GM19328 (cell line): ENCODE data around the gene ATL1.
"Not testable (repeated sequence)": the region's sequence is repeated elsewhere in the genome, so short reads cannot be mapped to it uniquely, and the experiment has no call there.

Experiments used
- ATAC-seq: cut with Tn5 transposase; IDR thresholded peaks from one replicate; pipeline ENCODE4 v1.9.1; 2021; ENCODE audit warnings: mild to moderate bottlenecking, moderate library complexity; ENCODE audit not compliant: unreplicated experiment

Gene ATL1

GRCh38 chr14:50600849-50601248 is 40.9 kb downstream of the ATL1 start:
- ATAC-seq = no peak

- no peak for ATAC-seq
Measured at GRCh38 chr14:50601394-50601793, 41.4 kb downstream of the ATL1 start.

GRCh38 chr14:50602035-50602434 is 42.1 kb downstream of the ATL1 start:
- no peak for ATAC-seq

DNA sequence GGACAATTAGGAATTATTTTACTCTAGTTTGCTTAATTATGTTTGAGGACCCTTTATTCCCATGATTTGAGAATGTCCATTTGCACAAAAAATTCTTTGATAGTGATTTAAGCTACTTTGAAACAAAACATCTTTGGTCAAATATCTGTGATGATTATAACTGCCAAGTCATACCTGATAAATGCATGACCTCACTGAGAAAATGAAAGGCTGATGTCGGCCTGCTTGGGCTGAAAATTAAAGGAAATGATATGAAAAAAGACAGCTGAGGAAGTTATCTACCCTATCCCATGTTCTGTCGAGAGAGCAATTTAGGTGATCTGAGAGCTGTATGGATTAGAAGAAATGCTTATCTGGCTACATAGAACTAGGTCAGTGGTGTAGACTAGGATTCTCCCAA is 43.6 kb downstream of the ATL1 start:
- ATAC-seq = no peak

- no peak for ATAC-seq
Measured at GRCh38 chr14:50605766-50606165, 45.8 kb downstream of the ATL1 start.

- no peak for ATAC-seq
Measured at GRCh38 chr14:50606468-50606867, 46.5 kb downstream of the ATL1 start.

DNA sequence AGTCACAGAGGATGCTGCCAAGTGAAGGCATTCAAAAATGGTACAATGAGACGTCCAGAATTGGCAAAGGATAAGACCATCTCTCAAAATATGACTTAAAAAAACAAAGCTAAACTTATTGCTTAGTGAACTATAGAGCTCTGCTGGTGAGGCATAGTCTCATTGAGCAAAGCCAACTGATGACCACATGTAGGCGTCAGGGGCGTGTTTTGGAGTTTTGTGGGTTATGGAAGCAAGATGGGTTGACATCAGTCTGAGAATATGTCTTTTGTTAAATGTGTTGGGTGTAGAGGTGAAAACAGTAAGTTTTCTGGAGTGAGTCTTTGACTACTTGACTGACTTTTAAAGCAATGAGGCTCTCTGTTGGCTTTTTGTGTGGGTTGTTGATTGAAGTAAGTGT is 47.2 kb downstream of the ATL1 start:
- ATAC-seq = no peak

- no peak for ATAC-seq
Measured at GRCh38 chr14:50607761-50608160, 47.8 kb downstream of the ATL1 start.

GRCh38 chr14:50608302-50608851 is 48.4 kb downstream of the ATL1 start:
- no peak for ATAC-seq

- ATAC-seq = no peak
Measured at GRCh38 chr14:50610465-50610864, 50.5 kb downstream of the ATL1 start.

DNA sequence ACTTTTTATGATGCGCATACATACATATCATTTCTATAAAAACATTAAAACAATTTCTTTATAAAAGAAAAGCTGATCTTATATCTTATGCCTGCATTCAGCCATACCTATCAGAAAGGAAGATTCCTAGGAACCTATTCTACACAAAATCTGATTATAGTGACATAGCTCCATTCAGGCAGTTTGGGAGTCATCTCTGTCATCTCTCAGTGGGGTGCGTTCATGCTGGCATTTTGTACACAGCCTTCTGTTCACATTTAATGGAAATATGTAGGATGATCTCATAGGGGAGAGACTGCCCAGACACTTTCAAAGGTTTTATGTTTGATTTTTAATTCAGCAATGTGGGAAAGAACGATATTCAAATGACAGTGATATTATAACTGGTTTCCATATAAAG is 52.9 kb downstream of the ATL1 start:
- no peak for ATAC-seq

DNA sequence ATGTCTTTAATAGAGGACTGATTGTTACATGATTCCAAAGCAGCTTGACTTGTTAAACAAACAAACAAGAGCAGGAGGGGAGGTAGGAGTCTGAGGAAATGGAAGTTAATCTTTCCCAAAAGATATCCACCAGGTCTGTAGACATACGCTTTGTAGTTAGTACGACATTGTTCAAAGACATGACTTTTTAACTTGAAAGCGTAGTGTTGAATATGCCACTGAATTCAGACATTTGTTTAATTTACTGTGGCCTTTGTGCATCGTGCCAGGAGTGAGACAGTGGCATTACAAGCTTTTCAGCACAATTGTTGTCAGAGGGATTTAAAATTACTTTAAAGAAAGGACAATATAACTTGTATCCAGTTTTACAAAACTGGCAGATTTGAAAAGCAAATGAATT is 55.1 kb downstream of the ATL1 start:
- no peak for ATAC-seq

- no peak for ATAC-seq
Measured at GRCh38 chr14:50615552-50615951, 55.6 kb downstream of the ATL1 start.

DNA sequence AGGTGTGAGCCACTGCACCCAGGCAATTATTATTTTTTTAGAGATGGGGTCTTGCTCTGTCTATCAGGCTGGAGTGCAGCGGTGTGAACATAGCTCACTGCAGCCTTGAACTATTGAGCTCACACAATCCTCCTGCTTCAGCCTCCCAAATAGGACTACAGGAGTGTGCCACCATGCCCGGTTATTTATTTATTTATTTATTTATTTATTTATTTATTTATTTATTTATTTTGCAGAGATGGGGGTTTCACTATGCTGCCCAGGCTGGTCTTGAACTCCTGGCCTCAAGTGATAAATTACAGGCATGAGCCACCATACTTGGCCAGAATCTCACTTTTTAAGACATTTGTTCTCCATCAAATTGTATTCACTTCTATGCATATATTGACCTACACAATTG is 56.3 kb downstream of the ATL1 start:
- ATAC-seq = no peak

DNA sequence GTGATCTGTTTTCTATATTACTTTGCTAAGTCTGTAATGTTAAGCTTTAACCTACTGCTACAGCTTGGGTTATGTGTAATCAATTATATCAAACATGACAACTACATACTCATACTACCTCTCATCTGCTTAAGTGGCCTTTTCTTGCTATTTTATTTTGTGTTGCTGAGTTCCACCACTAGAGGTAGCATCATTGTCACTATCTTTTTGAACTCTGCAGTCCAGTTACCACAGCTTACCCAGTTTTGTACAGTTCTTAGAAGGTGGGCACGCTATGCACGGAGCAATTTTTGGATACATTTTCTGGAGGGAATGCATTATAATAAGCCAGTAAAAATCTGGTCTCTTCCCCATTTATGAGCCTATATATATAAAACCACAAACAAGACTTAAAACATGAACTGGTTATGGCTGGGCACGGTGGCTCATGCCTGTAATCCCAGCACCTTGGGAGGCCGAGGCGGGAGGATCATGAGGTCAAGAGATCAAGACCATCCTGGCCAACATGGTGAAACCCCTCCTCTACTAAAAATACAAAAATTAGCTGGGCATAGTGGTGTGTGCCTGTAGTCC is 59.7 kb downstream of the ATL1 start:
- no peak for ATAC-seq

DNA sequence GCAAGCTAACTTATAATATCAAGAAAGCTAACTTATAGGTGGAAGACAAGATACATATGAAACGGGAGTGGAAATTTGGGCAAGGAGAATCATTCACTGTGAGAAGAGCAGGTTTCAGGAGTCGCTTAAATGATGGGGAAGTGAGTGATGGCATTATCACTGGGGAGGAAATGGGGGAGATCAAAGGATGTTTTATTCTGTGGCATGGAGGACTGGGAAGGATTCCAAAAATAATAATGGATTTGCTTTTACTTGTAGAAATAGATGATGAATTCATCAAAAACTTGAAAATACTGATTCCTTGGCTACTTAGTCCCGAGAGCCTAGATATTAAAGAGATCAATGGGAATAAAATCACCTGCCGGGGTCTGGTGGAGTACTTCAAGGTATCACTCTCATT is 60.4 kb downstream of the ATL1 start:
- no peak for ATAC-seq

GRCh38 chr14:50622978-50623377 is 63.0 kb downstream of the ATL1 start:
- no peak for ATAC-seq

DNA sequence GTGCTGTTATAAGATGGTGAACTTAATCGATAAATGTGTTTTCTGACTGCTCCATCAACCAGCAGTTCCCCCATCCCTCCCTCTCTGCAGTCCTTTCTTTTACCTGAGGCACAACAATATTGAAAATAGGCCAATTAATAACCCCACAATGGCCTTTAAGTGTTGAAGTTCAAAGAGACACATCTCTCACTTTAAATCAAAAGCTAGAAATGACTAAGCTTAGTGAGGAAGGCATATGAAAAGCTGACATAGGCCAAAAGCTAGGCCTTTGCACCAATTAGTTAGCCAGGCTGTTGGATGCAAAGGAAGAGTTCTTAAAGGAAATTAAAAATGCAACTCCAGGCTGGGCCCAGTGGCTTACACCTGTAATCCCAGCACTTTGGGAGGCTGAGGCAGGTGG is 64.5 kb downstream of the ATL1 start:
- no peak for ATAC-seq

GRCh38 chr14:50624947-50625346 is 65.0 kb downstream of the ATL1 start:
- ATAC-seq = not testable (repeated sequence)

- ATAC-seq = no peak
Measured at GRCh38 chr14:50631408-50631821, 71.5 kb downstream of the ATL1 start.

GRCh38 chr14:50633954-50634353 is 74.0 kb downstream of the ATL1 start:
- no peak for ATAC-seq

- ATAC-seq = no peak
Measured at GRCh38 chr14:50635141-50635540, 75.2 kb downstream of the ATL1 start.

- ATAC-seq = peak; percentile 85
Measured at GRCh38 chr14:50647282-50647681, 87.3 kb downstream of the ATL1 start.
